ENCODE measurements around the gene SLC44A3.
A peak's percentile ranks its signal among the peaks of the same experiment; 100 is the strongest.

Gene SLC44A3

GRCh38 chr1:94777281-94777680, 42.9 kb upstream of the SLC44A3 start:
- no peak overlapping the region for H3K4me3 ChIP-seq (ENCODE audit: low read length)
- TF ChIP-seq CTCF (IDR thresholded peaks at IDR 0.05; ENCODE audit: insufficient read depth, low read depth, low read length, missing control alignments), result no peak
- no peak for DNase-seq (ENCODE audit: low read depth)

- H3K4me3 ChIP-seq (ENCODE audit: low read length), result no peak overlapping the region
- no peak for DNase-seq (ENCODE audit: low read depth)
- TF ChIP-seq CTCF (IDR thresholded peaks at IDR 0.05; ENCODE audit: insufficient read depth, low read depth, low read length, missing control alignments), result no peak
Observed at GRCh38 chr1:94778808-94779207, 41.3 kb upstream of the SLC44A3 start.

- no peak for TF ChIP-seq CTCF (IDR thresholded peaks at IDR 0.05; ENCODE audit: insufficient read depth, low read depth, low read length, missing control alignments)
- DNase-seq (ENCODE audit: low read depth), result peak; percentile 77
- no peak overlapping the region for H3K4me3 ChIP-seq (ENCODE audit: low read length)
Observed at GRCh38 chr1:94783342-94784189, 36.6 kb upstream of the SLC44A3 start.

GRCh38 chr1:94784190-94784515, 36.0 kb upstream of the SLC44A3 start:
- H3K4me3 ChIP-seq (ENCODE audit: low read length), result no peak overlapping the region
- DNase-seq (ENCODE audit: low read depth), result no peak

GRCh38 chr1:94787691-94788090, 32.5 kb upstream of the SLC44A3 start:
- no peak overlapping the region for H3K4me3 ChIP-seq (ENCODE audit: low read length)
- DNase-seq (ENCODE audit: low read depth), result no peak
- no peak for TF ChIP-seq CTCF (IDR thresholded peaks at IDR 0.05; ENCODE audit: insufficient read depth, low read depth, low read length, missing control alignments)

More at GRCh38 chr1:94784190-94784515, 36.0 kb upstream of the SLC44A3 start:
- TF ChIP-seq CTCF (IDR thresholded peaks at IDR 0.05; ENCODE audit: insufficient read depth, low read depth, low read length, missing control alignments), result no peak

GRCh38 chr1:94790246-94790645, 29.9 kb upstream of the SLC44A3 start:
- TF ChIP-seq CTCF (IDR thresholded peaks at IDR 0.05; ENCODE audit: insufficient read depth, low read depth, low read length, missing control alignments), result no peak
- H3K4me3 ChIP-seq (ENCODE audit: low read length), result no peak overlapping the region
- peak; percentile 35 for DNase-seq (ENCODE audit: low read depth)

GRCh38 chr1:94790670-94791069, 29.5 kb upstream of the SLC44A3 start:
- H3K4me3 ChIP-seq (ENCODE audit: low read length), result no peak overlapping the region
- no peak for TF ChIP-seq CTCF (IDR thresholded peaks at IDR 0.05; ENCODE audit: insufficient read depth, low read depth, low read length, missing control alignments)
- no peak for DNase-seq (ENCODE audit: low read depth)

All from epithelial cell of esophagus (primary cell).